SU-DHL-6 (cell line): ENCODE results near the gene CCDC63.

Experiments used
- H2AFZ ChIP-seq: fragments of 200-600 bp; sonication (generic); 2 replicates; pipeline ENCODE4 v1.6.1; 2014; ENCODE audit warnings: low read depth, mild to moderate bottlenecking, moderate library complexity, mixed read lengths, antibody characterized with exemption, low read length; ENCODE audit not compliant: severe bottlenecking
- H3F3A ChIP-seq: fragments of 200-600 bp; shearing (Covaris generic); 2 replicates; pipeline ENCODE4 v1.6.0; 2016; ENCODE audit warnings: antibody characterized with exemption, mild to moderate bottlenecking; ENCODE audit not compliant: insufficient read depth
- H3K27ac ChIP-seq: fragments of 200-600 bp; sonication (generic); 2 replicates; pipeline ENCODE4 v1.5.1; 2016; ENCODE audit warnings: low read depth, mild to moderate bottlenecking, low read length, moderate library complexity, mixed read lengths
- H3K27me3 ChIP-seq: fragments of 200-600 bp; sonication (generic), shearing (Covaris generic); 2 replicates; pipeline ENCODE4 v1.6.0; 2014; ENCODE audit warnings: mild to moderate bottlenecking, low read length
- H3K36me3 ChIP-seq: fragments of 200-600 bp; sonication (generic); 2 replicates; pipeline ENCODE4 v1.6.1; 2014; ENCODE audit warnings: mild to moderate bottlenecking, low read length, mixed read lengths
- H3K4me2 ChIP-seq: fragments of 300-600, 200-600 bp; shearing (Covaris generic), sonication (generic); 2 replicates; pipeline ENCODE4 v1.6.0; 2014; ENCODE audit warnings: low read length, low read depth, mild to moderate bottlenecking; ENCODE audit not compliant: poor library complexity, severe bottlenecking
- H3K4me3 ChIP-seq: fragments of 200-600 bp; sonication (generic); 2 replicates; pipeline ENCODE4 v1.5.1; 2014; ENCODE audit warnings: antibody characterized with exemption, low read length, mild to moderate bottlenecking, mixed read lengths; ENCODE audit not compliant: insufficient read depth, poor library complexity, severe bottlenecking
- H3K79me2 ChIP-seq: fragments of 200-600 bp; sonication (generic); 2 replicates; pipeline ENCODE4 v1.6.1; 2014; ENCODE audit warnings: mild to moderate bottlenecking, low read length, moderate library complexity; ENCODE audit not compliant: insufficient read depth
- H3K9ac ChIP-seq: fragments of 200-600 bp; sonication (generic); 2 replicates; pipeline ENCODE4 v1.7.0; 2014; ENCODE audit warnings: mild to moderate bottlenecking, low read length
- H3K9me2 ChIP-seq: fragments of 200-600 bp; sonication (generic); replicated peaks from 2 replicates; pipeline ENCODE4 v1.6.1; 2014; ENCODE audit warnings: low read length; ENCODE audit not compliant: insufficient read depth
- H3K9me3 ChIP-seq: fragments of 200-600 bp; sonication (generic); 2 replicates; pipeline ENCODE4 v1.6.1; 2014; ENCODE audit warnings: low read length, mixed read lengths; ENCODE audit not compliant: insufficient read depth
- H4K20me1 ChIP-seq: fragments of 200-600 bp; sonication (generic); 2 replicates; pipeline ENCODE4 v1.6.1; 2014; ENCODE audit warnings: low read depth, mild to moderate bottlenecking, antibody characterized with exemption, low read length, moderate library complexity, mixed read lengths
- CTCF ChIP-seq: fragments of 200-600 bp; sonication (generic); IDR thresholded peaks from one replicate; pipeline ENCODE4 v1.5.1; 2017; ENCODE audit warnings: antibody characterized with exemption, mild to moderate bottlenecking, low read length, moderate library complexity; ENCODE audit not compliant: insufficient read depth, poor library complexity, severe bottlenecking
- EZH2phosphoT487 ChIP-seq: fragments of 200-600 bp; sonication (generic), shearing (Covaris generic); conservative IDR thresholded peaks from 2 replicates; pipeline ENCODE4 v1.6.1; 2018; ENCODE audit warnings: mild to moderate bottlenecking, antibody characterized with exemption, low read length, moderate library complexity, mixed read lengths

The CCDC63 gene

GRCh38 chr12:110865521-110865920 lies 18.7 kb downstream of the CCDC63 start:
- H3K4me3 ChIP-seq, result no peak overlapping the region

GRCh38 chr12:110869026-110869425 lies 22.2 kb downstream of the CCDC63 start:
- Histone ChIP-seq H3K9me3 (no peaks in the 10 kb centered on the region), H2AFZ (no peak overlapping the region), H4K20me1 (no peaks in the 10 kb centered on the region), H3K4me2 (no peak overlapping the region), H3K4me3 (no peak overlapping the region), H3K79me2 (no peaks in the 10 kb centered on the region), H3K27me3 (no peaks in the 10 kb centered on the region), H3K27ac (no peak overlapping the region), H3F3A (no peaks in the 10 kb centered on the region), H3K9me2 (no peaks in the 10 kb centered on the region), H3K9ac (no peak overlapping the region), H3K36me3 (no peaks in the 10 kb centered on the region)
- TF ChIP-seq EZH2phosphoT487 (no peak), CTCF (no peak)

More at GRCh38 chr12:110865521-110865920, 18.7 kb downstream of the CCDC63 start:
- Histone ChIP-seq H3K36me3 (no peaks in the 10 kb centered on the region), H3K9me3 (no peaks in the 10 kb centered on the region), H3K27me3 (no peaks in the 10 kb centered on the region), H3K79me2 (no peaks in the 10 kb centered on the region), H3F3A (no peaks in the 10 kb centered on the region), H3K4me2 (no peak overlapping the region), H2AFZ (no peak overlapping the region), H3K27ac (no peak overlapping the region), H4K20me1 (no peaks in the 10 kb centered on the region), H3K9ac (no peak overlapping the region), H3K9me2 (no peaks in the 10 kb centered on the region)
- no peak for TF ChIP-seq EZH2phosphoT487
- no peak for TF ChIP-seq CTCF

- Histone ChIP-seq H4K20me1 (no peaks in the 10 kb centered on the region), H3K9me2 (no peaks in the 10 kb centered on the region), H3K27me3 (no peaks in the 10 kb centered on the region), H3K4me2 (no peak overlapping the region), H3K79me2 (no peaks in the 10 kb centered on the region), H3K36me3 (no peaks in the 10 kb centered on the region), H2AFZ (no peak overlapping the region), H3K4me3 (no peak overlapping the region), H3K27ac (no peak overlapping the region), H3F3A (no peaks in the 10 kb centered on the region), H3K9ac (no peak overlapping the region), H3K9me3 (no peaks in the 10 kb centered on the region)
- TF ChIP-seq EZH2phosphoT487 (no peak), CTCF (no peak)
These were observed 23.0 kb downstream of the CCDC63 start for GRCh38 chr12:110869803-110870202.

GRCh38 chr12:110872100-110872499 lies 25.3 kb downstream of the CCDC63 start:
- no peaks in the 10 kb centered on the region for H3K79me2 ChIP-seq
- no peak overlapping the region for H2AFZ ChIP-seq
- no peak overlapping the region for H3K9ac ChIP-seq
- no peaks in the 10 kb centered on the region for H3K9me3 ChIP-seq
- TF ChIP-seq EZH2phosphoT487, result no peak
- no peak for TF ChIP-seq CTCF
- H3K36me3 ChIP-seq, result no peaks in the 10 kb centered on the region
- no peaks in the 10 kb centered on the region for H3K27me3 ChIP-seq
- H3K4me3 ChIP-seq, result no peak overlapping the region
- no peak overlapping the region for H3K4me2 ChIP-seq
- no peak overlapping the region for H3K27ac ChIP-seq
- H3F3A ChIP-seq, result no peaks in the 10 kb centered on the region
- H3K9me2 ChIP-seq, result no peaks in the 10 kb centered on the region
- no peaks in the 10 kb centered on the region for H4K20me1 ChIP-seq
